HEK293 (cell line): ENCODE measurements around the gene TSPO2.

Source experiments
- CTCF ChIA-PET: fragments of 350-600 bp; formaldehyde crosslinking; extraction: SDS; loops from one replicate; lab custom pipeline; 2021; ENCODE audit warnings: antibody characterized with exemption; lab: Yijun Ruan, JAX
- POLR2A ChIA-PET: fragments of 300-600 bp; formaldehyde crosslinking; extraction: SDS; loops from one replicate; lab custom pipeline; 2020; ENCODE audit warnings: antibody characterized with exemption, inconsistent platforms; lab: Yijun Ruan, JAX
- H3K27ac ChIP-seq: fragments of 200-500 bp; sonication (Bioruptor generic); 2 replicates; pipeline ENCODE4 v1.5.1; 2014; ENCODE audit warnings: low read depth, low read length, control low read depth, inconsistent platforms; ENCODE audit errors: extremely low read depth
- H3K36me3 ChIP-seq, 2 experiments: fragments of 200-500 bp in 1 of 2; sonication (Bioruptor generic) in 1 of 2; 1 replicate in 1 of 2; 2 replicates in 1 of 2; pipeline ENCODE4 v1.5.1; 2014 to 2017; ENCODE audit warnings: inconsistent platforms in 2 of 2, low read length in 2 of 2; ENCODE audit not compliant: control insufficient read depth in 2 of 2, insufficient read depth in 1 of 2
- H3K4me1 ChIP-seq: fragments of 200-500 bp; sonication (Bioruptor generic); 2 replicates; pipeline ENCODE4 v1.5.1; 2014; ENCODE audit warnings: mild to moderate bottlenecking, low read length, inconsistent platforms; ENCODE audit not compliant: control insufficient read depth, insufficient read depth
- H3K4me3 ChIP-seq: 2 replicates; pipeline ENCODE4 v1.5.1; 2011; ENCODE audit warnings: low read depth, mild to moderate bottlenecking, control low read depth, low read length, moderate library complexity
- H3K9me3 ChIP-seq: fragments of 200-500 bp; sonication (Bioruptor generic); 2 replicates; pipeline ENCODE4 v1.5.1; 2014; ENCODE audit warnings: low read depth, low read length, inconsistent platforms; ENCODE audit not compliant: control insufficient read depth, insufficient read depth
- CTCF ChIP-seq: fragments of 450-650 bp; formaldehyde crosslinking; IDR thresholded peaks from 2 replicates; pipeline ENCODE4 v1.5.1; 2016; ENCODE audit warnings: missing biosample characterization, missing genetic modification characterization
- KLF16 ChIP-seq: fragments of 450-650 bp; formaldehyde crosslinking; IDR thresholded peaks from 2 replicates; pipeline ENCODE4 v1.5.1; 2017; ENCODE audit warnings: missing biosample characterization, missing genetic modification characterization
- KLF17 ChIP-seq: fragments of 450-650 bp; formaldehyde crosslinking; IDR thresholded peaks from 2 replicates; pipeline ENCODE4 v1.5.1; 2016; ENCODE audit warnings: missing biosample characterization, missing genetic modification characterization
- RBAK ChIP-seq: fragments of 450-650 bp; formaldehyde crosslinking; IDR thresholded peaks from 2 replicates; pipeline ENCODE4 v1.5.1; 2016; ENCODE audit warnings: missing biosample characterization, missing genetic modification characterization
- REPIN1 ChIP-seq: fragments of 450-650 bp; formaldehyde crosslinking; IDR thresholded peaks from 2 replicates; pipeline ENCODE4 v1.5.1; 2017; ENCODE audit warnings: missing biosample characterization, missing genetic modification characterization, low read depth
- SALL2 ChIP-seq: fragments of 450-650 bp; formaldehyde crosslinking; IDR thresholded peaks from 2 replicates; pipeline ENCODE4 v1.5.0; 2017; ENCODE audit warnings: missing biosample characterization, mild to moderate bottlenecking, missing genetic modification characterization, borderline replicate concordance
- SP7 ChIP-seq: fragments of 450-650 bp; formaldehyde crosslinking; IDR thresholded peaks from 2 replicates; pipeline ENCODE4 v1.5.1; 2016; ENCODE audit warnings: missing biosample characterization, missing genetic modification characterization
- WT1 ChIP-seq: fragments of 450-650 bp; formaldehyde crosslinking; IDR thresholded peaks from 2 replicates; pipeline ENCODE4 v1.5.1; 2016; ENCODE audit warnings: missing biosample characterization, missing genetic modification characterization
- ZBTB11 ChIP-seq: fragments of 450-650 bp; formaldehyde crosslinking; conservative IDR thresholded peaks from 2 replicates; pipeline ENCODE4 v1.5.1; 2016; ENCODE audit warnings: low read depth, missing biosample characterization, missing genetic modification characterization
- ZFP69B ChIP-seq: fragments of 450-650 bp; formaldehyde crosslinking; IDR thresholded peaks from 2 replicates; pipeline ENCODE4 v1.5.1; 2016; ENCODE audit warnings: missing biosample characterization, missing genetic modification characterization
- ZIC2 ChIP-seq: fragments of 450-650 bp; formaldehyde crosslinking; IDR thresholded peaks from 2 replicates; pipeline ENCODE4 v1.5.1; 2016; ENCODE audit warnings: missing biosample characterization, missing genetic modification characterization
- ZNF23 ChIP-seq: fragments of 450-650 bp; formaldehyde crosslinking; IDR thresholded peaks from 2 replicates; pipeline ENCODE4 v1.5.1; 2016; ENCODE audit warnings: missing biosample characterization, missing genetic modification characterization, borderline replicate concordance
- ZNF354C ChIP-seq: fragments of 450-650 bp; formaldehyde crosslinking; IDR thresholded peaks from 2 replicates; pipeline ENCODE4 v1.5.1; 2016; ENCODE audit warnings: missing biosample characterization, missing genetic modification characterization, low read depth, borderline replicate concordance
- ZNF596 ChIP-seq: fragments of 450-650 bp; IDR thresholded peaks from 2 replicates; pipeline ENCODE4 v1.5.0; 2018; ENCODE audit warnings: missing biosample characterization, mild to moderate bottlenecking, missing genetic modification characterization, moderate library complexity
- ZNF610 ChIP-seq: fragments of 450-650 bp; formaldehyde crosslinking; IDR thresholded peaks from 2 replicates; pipeline ENCODE4 v1.5.1; 2016; ENCODE audit warnings: missing biosample characterization, missing genetic modification characterization, borderline replicate concordance
- ZNF664 ChIP-seq: fragments of 450-650 bp; formaldehyde crosslinking; IDR thresholded peaks from 2 replicates; pipeline ENCODE4 v1.5.1; 2016; ENCODE audit warnings: missing biosample characterization, missing genetic modification characterization
- ZSCAN23 ChIP-seq: fragments of 450-650 bp; formaldehyde crosslinking; IDR thresholded peaks from 2 replicates; pipeline ENCODE4 v1.5.1; 2016; ENCODE audit warnings: missing biosample characterization, missing genetic modification characterization
- TF ChIP-seq, protein P1 (sequence below): fragments of 450-650 bp; formaldehyde crosslinking; IDR thresholded peaks from 2 replicates; pipeline ENCODE4 v1.5.1; 2016; ENCODE audit warnings: missing biosample characterization, missing genetic modification characterization
- TF ChIP-seq, protein P2 (sequence below): fragments of 450-650 bp; formaldehyde crosslinking; IDR thresholded peaks from 2 replicates; pipeline ENCODE4 v1.5.0; 2017; ENCODE audit warnings: missing biosample characterization, missing genetic modification characterization, borderline replicate concordance
- TF ChIP-seq, protein P3 (sequence below): fragments of 450-650 bp; formaldehyde crosslinking; IDR thresholded peaks from 2 replicates; pipeline ENCODE4 v1.5.1; 2016; ENCODE audit warnings: missing biosample characterization, missing genetic modification characterization

TSPO2 gene

DNA sequence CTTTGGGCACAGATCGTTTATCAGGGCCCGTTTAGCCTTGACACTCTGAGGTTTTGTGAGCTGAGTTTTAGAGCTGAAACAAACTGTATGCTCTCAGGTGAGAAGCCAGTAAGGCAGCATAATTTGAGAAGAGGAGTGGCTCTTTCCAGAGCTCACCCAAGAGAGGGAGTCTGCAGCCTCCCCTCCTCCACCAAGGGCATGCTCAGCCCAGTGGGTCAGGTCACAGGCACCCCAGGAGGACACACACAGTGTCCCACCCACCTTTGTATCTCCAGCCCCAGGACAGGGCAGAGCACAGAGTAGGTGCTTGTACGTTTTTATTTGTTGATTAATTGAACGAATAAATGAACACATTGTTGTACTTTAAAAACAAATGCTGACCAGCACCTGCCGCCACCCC, 3.4 kb downstream of the TSPO2 start (continued):
- TF ChIP-seq KLF17 (tag by site-specific recombination), result no peak
- TF ChIP-seq ZNF23 (tag by site-specific recombination), result no peak
- TF ChIP-seq WT1, result no peak
- no peak for TF ChIP-seq KLF16 (tag by site-specific recombination)

DNA sequence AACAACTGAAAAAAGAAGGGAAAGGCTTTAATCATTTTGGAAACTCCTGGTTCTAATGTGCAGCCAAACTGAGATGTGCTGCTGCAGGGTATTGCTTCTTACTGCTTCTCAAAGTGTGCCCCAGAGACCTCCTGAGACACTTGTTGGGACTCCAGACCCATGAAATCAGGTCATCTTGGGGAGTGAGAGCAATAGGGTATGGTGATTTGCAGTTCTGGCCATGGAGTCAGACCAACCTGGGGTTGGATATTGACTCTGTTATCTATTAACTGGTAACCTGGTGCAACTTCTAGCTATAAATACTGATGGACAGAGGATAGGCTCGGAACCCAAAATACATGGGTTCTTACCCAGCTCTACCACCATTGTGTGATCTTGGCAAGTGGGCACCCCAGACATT, 3.8 kb downstream of the TSPO2 start:
- H3K9me3 ChIP-seq, result no peaks in the 10 kb centered on the region
- H3K27ac ChIP-seq, result no peak overlapping the region
- no peaks in the 10 kb centered on the region for H3K4me1 ChIP-seq
- no peaks in the 10 kb centered on the region for H3K36me3 ChIP-seq
- H3K4me3 ChIP-seq, result no peak overlapping the region
- POLR2A ChIA-PET, result no interaction called here
- TF ChIP-seq, protein P1, sequence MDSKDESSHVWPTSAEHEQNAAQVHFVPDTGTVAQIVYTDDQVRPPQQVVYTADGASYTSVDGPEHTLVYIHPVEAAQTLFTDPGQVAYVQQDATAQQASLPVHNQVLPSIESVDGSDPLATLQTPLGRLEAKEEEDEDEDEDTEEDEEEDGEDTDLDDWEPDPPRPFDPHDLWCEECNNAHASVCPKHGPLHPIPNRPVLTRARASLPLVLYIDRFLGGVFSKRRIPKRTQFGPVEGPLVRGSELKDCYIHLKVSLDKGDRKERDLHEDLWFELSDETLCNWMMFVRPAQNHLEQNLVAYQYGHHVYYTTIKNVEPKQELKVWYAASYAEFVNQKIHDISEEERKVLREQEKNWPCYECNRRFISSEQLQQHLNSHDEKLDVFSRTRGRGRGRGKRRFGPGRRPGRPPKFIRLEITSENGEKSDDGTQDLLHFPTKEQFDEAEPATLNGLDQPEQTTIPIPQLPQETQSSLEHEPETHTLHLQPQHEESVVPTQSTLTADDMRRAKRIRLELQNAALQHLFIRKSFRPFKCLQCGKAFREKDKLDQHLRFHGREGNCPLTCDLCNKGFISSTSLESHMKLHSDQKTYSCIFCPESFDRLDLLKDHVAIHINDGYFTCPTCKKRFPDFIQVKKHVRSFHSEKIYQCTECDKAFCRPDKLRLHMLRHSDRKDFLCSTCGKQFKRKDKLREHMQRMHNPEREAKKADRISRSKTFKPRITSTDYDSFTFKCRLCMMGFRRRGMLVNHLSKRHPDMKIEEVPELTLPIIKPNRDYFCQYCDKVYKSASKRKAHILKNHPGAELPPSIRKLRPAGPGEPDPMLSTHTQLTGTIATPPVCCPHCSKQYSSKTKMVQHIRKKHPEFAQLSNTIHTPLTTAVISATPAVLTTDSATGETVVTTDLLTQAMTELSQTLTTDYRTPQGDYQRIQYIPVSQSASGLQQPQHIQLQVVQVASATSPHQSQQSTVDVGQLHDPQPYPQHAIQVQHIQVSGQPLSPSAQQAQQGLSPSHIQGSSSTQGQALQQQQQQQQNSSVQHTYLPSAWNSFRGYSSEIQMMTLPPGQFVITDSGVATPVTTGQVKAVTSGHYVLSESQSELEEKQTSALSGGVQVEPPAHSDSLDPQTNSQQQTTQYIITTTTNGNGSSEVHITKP (tag by site-specific recombination), result no peak
- TF ChIP-seq, protein P2, sequence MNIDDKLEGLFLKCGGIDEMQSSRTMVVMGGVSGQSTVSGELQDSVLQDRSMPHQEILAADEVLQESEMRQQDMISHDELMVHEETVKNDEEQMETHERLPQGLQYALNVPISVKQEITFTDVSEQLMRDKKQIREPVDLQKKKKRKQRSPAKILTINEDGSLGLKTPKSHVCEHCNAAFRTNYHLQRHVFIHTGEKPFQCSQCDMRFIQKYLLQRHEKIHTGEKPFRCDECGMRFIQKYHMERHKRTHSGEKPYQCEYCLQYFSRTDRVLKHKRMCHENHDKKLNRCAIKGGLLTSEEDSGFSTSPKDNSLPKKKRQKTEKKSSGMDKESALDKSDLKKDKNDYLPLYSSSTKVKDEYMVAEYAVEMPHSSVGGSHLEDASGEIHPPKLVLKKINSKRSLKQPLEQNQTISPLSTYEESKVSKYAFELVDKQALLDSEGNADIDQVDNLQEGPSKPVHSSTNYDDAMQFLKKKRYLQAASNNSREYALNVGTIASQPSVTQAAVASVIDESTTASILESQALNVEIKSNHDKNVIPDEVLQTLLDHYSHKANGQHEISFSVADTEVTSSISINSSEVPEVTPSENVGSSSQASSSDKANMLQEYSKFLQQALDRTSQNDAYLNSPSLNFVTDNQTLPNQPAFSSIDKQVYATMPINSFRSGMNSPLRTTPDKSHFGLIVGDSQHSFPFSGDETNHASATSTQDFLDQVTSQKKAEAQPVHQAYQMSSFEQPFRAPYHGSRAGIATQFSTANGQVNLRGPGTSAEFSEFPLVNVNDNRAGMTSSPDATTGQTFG (tag by site-specific recombination), result no peak
- CTCF ChIA-PET, result interaction anchor here (0.6 to 1.8 kb wide), 5 partner anchors 10 to 322 kb away, joined by 4 to 8 read pairs (median 4); no protein-coding TSS in a partner anchor

GRCh38 chr6:41047306-41047705, 5.0 kb downstream of the TSPO2 start:
- Histone ChIP-seq H3K4me1 (no peaks in the 10 kb centered on the region), H3K9me3 (no peaks in the 10 kb centered on the region), H3K36me3 (no peaks in the 10 kb centered on the region), H3K4me3 (no peak overlapping the region), H3K27ac (no peak overlapping the region)
- CTCF ChIA-PET, result interaction anchor here (1.6 to 10.6 kb wide), 4 partner anchors 8 to 152 kb away, joined by 4 to 100 read pairs (median 8); partner anchors contain the start of genes TSPO2 and UNC5CL
- POLR2A ChIA-PET, result no interaction called here
- TF ChIP-seq ZSCAN23 (tag by site-specific recombination) (no peak), ZFP69B (tag by site-specific recombination) (no peak), ZNF596 (no peak), SALL2 (no peak), CTCF (tag by site-specific recombination) (no peak), ZNF664 (no peak), SP7 (tag by site-specific recombination) (no peak), ZNF610 (no peak), ZBTB11 (no peak), RBAK (no peak), ZNF354C (tag by site-specific recombination) (no peak), ZIC2 (tag by site-specific recombination) (no peak), REPIN1 (no peak)
- TF ChIP-seq, protein P3, sequence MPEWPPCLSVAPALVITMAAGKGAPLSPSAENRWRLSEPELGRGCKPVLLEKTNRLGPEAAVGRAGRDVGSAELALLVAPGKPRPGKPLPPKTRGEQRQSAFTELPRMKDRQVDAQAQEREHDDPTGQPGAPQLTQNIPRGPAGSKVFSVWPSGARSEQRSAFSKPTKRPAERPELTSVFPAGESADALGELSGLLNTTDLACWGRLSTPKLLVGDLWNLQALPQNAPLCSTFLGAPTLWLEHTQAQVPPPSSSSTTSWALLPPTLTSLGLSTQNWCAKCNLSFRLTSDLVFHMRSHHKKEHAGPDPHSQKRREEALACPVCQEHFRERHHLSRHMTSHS, result no peak
